Urinary bladder (tissue), 4 donors: Measurements from ENCODE around the gene VWA3B. TPM values are rescaled to one million over a fixed set of nuclear protein-coding genes. Genes with fewer than 3 reads are reported as not detected.
"Not testable (repeated sequence)": the region's sequence is repeated elsewhere in the genome, so short reads cannot be mapped to it uniquely, and the experiment has no call there.

Experiments
- DNase-seq: peaks from one replicate; pipeline ENCODE4 v3.0.0-alpha.2; 2015; ENCODE audit errors: extremely low spot score
- H3K27ac ChIP-seq: one replicate; pipeline ENCODE4 v1.5.1; 2013; ENCODE audit warnings: low read depth, mild to moderate bottlenecking, moderate library complexity
- H3K36me3 ChIP-seq: one replicate; pipeline ENCODE4 v1.6.1; 2013; ENCODE audit warnings: mild to moderate bottlenecking, moderate library complexity; ENCODE audit not compliant: insufficient read depth
- H3K4me1 ChIP-seq: one replicate; pipeline ENCODE4 v1.6.1; 2013; ENCODE audit warnings: mild to moderate bottlenecking, moderate library complexity; ENCODE audit not compliant: insufficient read depth
- H3K4me3 ChIP-seq: one replicate; pipeline ENCODE4 v1.5.1; 2013; ENCODE audit warnings: low read depth, low read length
- WGBS: extraction: QIAGEN DNeasy Blood & Tissue Kit; methylation state at CpG from one replicate; pipeline ENCODE4 v1.1.7; 2013; 5-methylcytosine and 5-hydroxymethylcytosine counted together
- polyA plus RNA-seq: library from polyadenylated mRNA; stranded (reverse); fragments of 200-250 nt; gene quantifications from one replicate; pipeline ENCODE4 v1.2.3, GENCODE V29; 2013
- total RNA-seq: library from RNA; depleted of rRNA; stranded (reverse); fragments of >200 nt; gene quantifications from one replicate; pipeline ENCODE4 v1.2.3, GENCODE V29; 2014
- donor health status: healthy with polysubstance abuse.
- donor health status: healthy.

The VWA3B gene
- total and polyA plus RNA-seq, 2 donors: 0.11 to 0.48 TPM

DNA sequence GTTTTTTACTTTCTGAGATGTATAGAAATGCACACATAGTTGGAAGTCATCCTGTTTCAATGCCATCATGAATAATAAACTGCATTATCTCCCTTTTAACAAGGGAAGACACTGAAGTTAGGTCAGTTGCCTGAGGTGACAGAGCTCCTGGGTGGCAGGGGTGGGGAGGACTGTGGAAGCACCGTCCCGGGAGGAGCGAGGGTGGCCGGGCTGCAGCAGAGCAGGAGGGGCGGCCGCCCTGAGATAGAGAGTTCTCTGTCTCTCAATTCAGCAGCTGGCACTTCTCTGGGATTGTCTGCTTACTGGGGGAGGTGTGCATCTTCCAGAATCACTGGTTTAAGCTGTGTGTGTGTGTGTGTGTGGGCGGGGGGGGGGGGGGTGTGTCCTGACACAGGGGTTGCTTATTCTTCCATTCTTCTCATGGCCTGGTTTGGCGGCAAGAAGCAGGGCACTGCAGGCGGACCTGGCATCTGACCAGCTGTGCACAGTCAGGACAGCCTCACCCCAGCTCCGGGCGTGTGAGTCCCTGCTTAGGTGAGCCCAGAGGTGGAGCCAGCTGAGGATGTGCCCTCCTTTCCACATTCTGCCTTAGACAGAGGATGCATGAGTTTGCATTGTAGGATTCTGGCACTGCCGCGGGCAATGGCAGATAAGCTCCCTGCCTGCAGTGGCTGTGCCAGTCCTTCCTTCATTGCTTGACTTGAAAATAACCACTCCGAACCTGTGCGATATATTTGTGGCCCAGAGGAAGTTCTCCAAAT lies 40.4 kb downstream of the VWA3B start:
- no peak for DNase-seq
- WGBS: 69% methylated on average over 15 of the region's 15 CpGs
- H3K4me1 ChIP-seq: no peaks in the 10 kb centered on the region
- no peak overlapping the region for H3K27ac ChIP-seq
- no peaks in the 10 kb centered on the region for H3K36me3 ChIP-seq
- H3K4me3 ChIP-seq: no peak overlapping the region

DNA sequence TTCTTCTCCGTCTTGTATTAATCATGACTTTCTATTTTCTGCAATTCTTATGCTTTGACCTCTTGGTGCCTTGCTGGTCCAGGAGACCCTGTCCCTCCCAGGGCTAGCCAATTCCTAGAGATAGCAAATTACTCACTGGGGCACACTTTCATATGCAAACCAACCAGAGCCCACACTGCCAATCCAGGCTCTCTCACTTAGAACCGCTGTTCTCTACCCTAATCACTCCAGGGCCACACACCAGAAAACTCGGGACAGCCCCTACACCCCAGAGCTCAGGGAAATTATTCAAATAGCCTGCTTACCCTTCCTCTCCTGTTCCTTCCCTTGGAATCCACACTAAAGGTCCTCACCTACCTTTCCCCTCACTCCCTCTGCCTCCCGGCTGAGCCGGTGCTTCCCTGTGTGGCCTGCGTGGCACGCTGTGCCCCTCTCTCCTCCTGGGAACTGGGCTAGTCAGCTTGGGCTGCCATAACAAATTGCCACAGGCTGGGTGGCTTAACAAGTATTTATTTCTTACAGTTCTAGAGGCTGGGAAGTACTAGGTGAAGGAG lies 41.7 kb downstream of the VWA3B start:
- H3K36me3 ChIP-seq: no peaks in the 10 kb centered on the region
- H3K4me3 ChIP-seq: no peak overlapping the region
- WGBS: 95% methylated on average over 7 of the region's 7 CpGs
- no peak for DNase-seq
- no peak overlapping the region for H3K27ac ChIP-seq
- H3K4me1 ChIP-seq: no peaks in the 10 kb centered on the region

DNA sequence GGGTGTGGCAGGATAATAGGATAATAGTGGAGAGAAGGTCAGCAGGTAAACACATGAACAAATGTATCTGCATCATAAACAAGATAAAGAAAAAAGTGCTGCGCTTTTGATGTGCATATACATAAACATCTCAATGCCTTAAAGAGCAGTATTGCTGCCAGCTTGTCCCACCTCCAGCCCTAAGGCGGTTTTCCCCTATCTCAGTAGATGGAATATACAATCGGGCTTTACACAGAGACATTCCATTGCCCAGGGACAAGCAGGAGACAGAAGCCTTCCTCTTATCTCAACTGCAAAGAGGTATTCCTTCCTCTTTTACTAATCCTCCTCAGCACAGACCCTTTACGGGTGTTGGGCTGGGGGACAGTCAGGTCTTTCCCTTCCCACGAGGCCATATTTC lies 43.1 kb downstream of the VWA3B start:
- WGBS: 46% methylated on average over 5 of the region's 5 CpGs
- not testable (repeated sequence) for H3K27ac ChIP-seq, H3K36me3 ChIP-seq, H3K4me1 ChIP-seq, H3K4me3 ChIP-seq, DNase-seq

DNA sequence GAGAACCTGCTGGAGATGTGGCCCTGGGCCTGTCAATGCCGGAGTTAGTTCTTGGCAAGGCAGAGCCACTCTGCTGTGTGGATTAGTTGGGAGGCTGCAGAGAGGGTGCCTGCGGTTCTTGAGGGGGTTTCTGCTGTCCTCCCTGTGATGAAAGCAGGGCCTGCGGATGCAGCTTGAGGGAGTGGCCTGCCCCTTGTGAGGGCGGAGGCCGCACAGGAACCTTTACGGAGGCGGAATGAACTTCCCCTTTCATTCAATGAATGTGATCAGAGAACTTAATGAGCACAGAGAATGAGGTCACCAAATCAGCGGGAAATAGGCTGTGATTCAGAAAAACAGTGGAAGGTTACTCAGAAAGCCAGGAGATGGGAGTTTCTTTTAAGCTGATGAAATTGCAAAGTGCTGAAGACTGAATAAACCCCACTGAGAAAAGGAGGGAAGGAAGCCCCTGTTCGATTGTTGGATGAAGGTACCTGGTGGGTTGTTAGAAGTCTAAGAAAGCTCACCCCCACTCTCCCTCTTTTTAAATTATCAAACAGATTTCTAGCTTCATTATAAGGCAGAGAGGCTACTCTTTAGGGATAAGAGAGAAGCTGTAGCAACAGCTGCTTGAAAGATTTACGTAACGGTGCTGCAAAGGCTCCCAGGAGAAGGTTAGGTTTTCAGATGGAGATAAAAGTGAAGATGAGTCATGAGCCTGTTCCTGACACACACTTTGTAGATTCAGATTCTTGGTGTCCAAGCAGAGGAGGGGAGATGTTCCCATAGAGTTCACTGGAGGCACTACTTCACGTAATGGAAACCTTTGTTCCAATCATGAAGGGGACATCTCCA lies 47.4 kb downstream of the VWA3B start:
- Histone ChIP-seq H3K4me3 (no peak overlapping the region), H3K36me3 (no peaks in the 10 kb centered on the region), H3K27ac (no peak overlapping the region), H3K4me1 (no peaks in the 10 kb centered on the region)
- WGBS: 57% methylated on average over 12 of the region's 12 CpGs
- no peak for DNase-seq

DNA sequence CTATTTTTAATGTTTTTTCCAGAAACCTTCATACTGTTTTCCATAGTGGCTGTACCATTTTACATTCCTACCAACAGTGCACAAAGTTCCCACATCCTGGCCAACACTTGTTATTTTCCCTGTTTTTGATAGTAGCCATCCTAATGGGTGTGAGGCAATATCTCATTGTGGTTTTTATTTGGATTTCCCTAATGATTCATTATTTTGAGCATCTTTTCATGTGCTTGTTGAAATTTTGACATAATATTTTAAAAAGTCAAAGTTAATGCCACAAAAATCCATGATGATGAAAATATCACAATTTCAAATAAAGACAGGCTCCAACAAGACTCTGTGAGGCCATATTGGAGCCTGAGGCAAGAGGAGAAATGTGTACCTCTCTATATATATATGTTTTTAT lies 50.2 kb downstream of the VWA3B start:
- Histone ChIP-seq H3K36me3 (no peaks in the 10 kb centered on the region), H3K4me3 (no peak overlapping the region), H3K4me1 (no peaks in the 10 kb centered on the region), H3K27ac (no peak overlapping the region)
- no peak for DNase-seq

DNA sequence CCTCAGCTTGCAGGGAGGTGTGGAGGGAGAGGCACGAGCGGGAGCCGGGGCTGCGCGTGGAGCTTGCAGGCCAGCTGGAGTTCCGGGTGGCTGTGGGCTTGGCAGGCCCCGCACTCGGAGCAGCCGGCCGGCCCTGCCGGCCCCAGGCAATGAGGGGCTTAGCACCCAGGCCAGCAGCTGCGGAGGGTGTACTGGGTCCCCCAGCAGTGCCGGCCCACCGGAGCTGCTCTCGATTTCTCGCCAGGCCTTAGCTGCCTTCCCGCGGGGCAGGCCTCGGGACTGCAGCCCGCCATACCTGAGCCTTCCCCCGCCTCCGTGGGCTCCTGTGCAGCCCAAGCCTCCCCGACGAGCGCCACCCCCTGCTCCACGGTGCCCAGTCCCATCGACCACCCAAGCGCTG lies 52.0 kb downstream of the VWA3B start:
- DNase-seq, H3K27ac ChIP-seq, H3K4me1 ChIP-seq, H3K36me3 ChIP-seq, H3K4me3 ChIP-seq: not testable (repeated sequence)
- 94% methylated on average over 28 of the region's 28 CpGs for WGBS

DNA sequence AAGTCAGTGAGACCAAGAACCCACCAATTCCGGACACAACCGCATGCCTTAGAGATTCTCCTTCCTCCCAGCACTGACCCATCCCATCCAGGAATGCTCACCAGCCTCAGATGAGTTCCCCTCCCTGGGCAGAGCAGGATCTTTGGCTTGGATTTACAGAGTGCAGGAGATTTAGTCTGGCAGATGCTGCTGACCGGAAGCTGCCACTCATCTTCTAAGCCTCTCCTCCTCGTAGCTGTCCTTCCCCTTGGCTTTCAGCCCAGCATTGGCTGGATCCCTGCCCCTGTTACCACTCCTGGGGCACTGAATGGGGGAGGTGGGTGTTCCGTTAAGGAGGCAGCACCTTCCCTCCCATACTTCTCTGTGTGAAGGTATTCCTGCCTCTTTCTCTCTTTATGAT lies 53.2 kb downstream of the VWA3B start:
- H3K36me3 ChIP-seq: no peaks in the 10 kb centered on the region
- no peak overlapping the region for H3K27ac ChIP-seq
- DNase-seq: no peak
- WGBS: 41% methylated on average over 5 of the region's 5 CpGs
- H3K4me1 ChIP-seq: no peaks in the 10 kb centered on the region
- no peak overlapping the region for H3K4me3 ChIP-seq

DNA sequence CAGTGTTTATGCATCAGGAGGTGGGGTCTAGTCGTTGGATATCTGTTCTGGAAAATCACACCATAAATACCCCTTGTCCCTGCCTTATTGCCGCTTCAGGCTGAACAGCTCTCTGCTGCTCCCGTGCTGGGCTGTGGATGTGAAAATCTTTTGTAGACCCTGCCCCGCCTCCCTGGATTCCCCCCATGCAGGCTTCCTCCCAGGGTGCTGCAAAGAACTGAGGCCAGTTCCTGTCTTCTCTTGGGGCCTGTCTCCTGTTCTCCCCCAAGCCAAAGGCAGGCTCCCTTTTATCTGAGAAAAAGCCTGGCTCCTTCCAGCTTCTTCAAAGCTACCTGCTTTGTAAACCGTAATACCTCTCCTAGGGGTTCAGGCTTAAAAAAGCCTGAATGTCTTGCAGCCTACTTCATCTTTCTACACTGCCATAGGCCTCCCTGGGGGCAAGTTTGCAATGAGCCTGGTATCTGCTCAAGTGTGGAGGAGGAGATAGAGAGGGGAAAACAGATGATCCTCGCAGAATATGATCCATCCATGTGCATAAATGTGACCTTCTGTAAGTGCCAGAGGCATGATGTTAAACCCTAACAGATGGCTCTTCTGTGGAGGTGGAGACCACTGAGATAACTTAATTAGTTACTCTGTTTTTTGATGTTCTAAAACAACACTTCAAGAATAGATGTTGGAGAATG lies 55.3 kb downstream of the VWA3B start:
- DNase-seq: no peak
- 76% methylated on average over 6 of the region's 6 CpGs for WGBS

DNA sequence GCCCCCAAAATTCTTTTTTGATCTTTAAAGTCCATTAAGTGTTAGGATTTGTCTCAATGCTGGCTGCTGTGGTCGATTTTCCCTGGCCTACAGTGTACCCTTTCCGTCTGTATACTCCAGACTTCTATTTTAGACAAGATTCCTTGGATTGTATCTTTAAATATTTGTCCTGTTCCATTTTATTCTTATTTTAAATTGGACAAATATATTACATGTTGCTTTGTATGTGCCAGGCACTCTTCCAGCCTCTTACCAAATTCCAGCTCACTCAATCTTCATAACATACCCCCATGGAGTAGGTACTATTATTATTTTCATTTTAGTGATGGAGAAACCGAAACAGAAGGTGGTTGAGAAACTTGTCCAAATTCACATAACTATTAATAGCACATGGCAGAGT lies 58.1 kb downstream of the VWA3B start:
- DNase-seq: no peak
- no peaks in the 10 kb centered on the region for H3K4me1 ChIP-seq
- no peaks in the 10 kb centered on the region for H3K36me3 ChIP-seq
- no peak overlapping the region for H3K27ac ChIP-seq
- H3K4me3 ChIP-seq: no peak overlapping the region
- WGBS: 84% methylated on average over 3 of the region's 3 CpGs

More for the DNA sequence above, 55.3 kb downstream of the VWA3B start:
- H3K4me1 ChIP-seq: no peaks in the 10 kb centered on the region
- H3K4me3 ChIP-seq: no peak overlapping the region
- H3K36me3 ChIP-seq: no peaks in the 10 kb centered on the region
- H3K27ac ChIP-seq: no peak overlapping the region

DNA sequence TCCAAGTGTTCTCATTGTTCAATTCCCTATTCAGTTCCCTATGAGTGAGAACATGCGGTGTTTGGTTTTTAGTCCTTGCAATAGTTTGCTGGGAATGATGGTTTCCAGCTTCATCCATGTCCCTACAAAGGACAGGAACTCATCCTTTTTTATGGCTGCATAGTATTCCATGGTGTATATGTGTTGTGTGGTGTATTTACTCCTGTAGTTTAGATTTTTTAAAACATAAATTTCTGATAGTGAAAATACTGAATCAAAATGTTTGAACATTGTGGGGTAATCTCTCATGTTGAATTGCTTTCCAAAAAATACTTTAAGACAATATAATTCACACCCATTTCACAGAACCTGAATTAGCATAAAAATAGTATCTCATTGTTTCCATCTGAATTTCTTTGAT lies 60.9 kb downstream of the VWA3B start:
- not testable (repeated sequence) for H3K27ac ChIP-seq, H3K4me1 ChIP-seq, H3K36me3 ChIP-seq, H3K4me3 ChIP-seq, DNase-seq
- 97% methylated on average over 1 of the region's 1 CpG for WGBS

DNA sequence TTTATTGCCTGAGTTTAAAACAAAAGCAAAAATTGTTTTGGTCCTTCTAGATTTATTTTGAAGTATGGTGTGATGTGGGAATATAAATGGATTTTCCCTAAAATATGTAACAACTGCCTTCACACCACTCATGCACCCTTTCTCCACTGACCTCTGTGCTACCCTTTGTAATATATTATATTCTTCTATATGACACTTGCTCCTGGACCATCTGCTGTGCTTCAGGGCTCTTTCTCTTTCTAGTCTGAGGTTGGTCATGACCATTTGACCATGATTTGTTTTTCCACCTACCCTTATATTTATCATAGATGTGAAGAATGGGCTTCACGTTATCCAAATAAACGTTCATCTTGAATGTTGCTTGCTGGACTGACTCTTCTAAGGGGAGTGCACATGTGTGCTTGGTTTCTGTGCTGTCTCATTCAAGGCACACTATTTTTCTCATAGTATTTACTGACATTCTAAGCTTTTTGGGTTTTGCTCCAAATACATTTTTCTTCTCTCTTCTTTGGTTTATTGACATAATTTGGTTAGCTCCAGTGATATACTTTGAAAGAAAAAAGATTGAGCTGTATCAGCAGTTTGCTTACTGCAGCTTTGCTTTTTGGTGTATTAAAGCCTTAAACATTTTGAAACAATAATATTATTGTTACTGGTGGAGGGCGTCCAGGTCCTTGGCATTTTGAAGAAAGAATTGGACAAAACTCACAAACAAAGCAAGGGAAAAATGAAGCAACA lies 61.8 kb downstream of the VWA3B start:
- Histone ChIP-seq H3K4me3 (no peak overlapping the region), H3K4me1 (no peaks in the 10 kb centered on the region), H3K36me3 (no peaks in the 10 kb centered on the region), H3K27ac (no peak overlapping the region)
- no peak for DNase-seq
- WGBS: 39% methylated on average over 3 of the region's 3 CpGs

DNA sequence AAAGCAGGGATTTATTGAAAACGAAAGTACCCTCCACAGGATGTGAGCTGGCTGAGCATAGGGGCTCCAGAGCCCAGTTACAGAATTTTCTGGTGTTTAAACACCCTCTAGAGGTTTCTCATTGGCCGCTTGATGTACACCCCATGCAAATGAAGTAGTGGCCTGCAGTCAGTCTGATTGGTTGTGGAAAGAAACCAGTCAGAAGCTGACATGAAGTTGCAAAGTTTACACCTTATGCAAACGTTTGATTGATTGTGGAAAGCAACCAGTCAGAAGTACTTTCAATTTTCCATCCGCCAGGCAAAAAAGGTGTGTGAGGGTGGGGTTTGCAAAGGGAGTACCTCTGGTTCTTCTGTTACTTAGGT lies 62.3 kb downstream of the VWA3B start:
- DNase-seq: no peak
- Histone ChIP-seq H3K36me3 (no peaks in the 10 kb centered on the region), H3K27ac (no peak overlapping the region), H3K4me3 (no peak overlapping the region), H3K4me1 (no peaks in the 10 kb centered on the region)
- 43% methylated on average over 4 of the region's 4 CpGs for WGBS

DNA sequence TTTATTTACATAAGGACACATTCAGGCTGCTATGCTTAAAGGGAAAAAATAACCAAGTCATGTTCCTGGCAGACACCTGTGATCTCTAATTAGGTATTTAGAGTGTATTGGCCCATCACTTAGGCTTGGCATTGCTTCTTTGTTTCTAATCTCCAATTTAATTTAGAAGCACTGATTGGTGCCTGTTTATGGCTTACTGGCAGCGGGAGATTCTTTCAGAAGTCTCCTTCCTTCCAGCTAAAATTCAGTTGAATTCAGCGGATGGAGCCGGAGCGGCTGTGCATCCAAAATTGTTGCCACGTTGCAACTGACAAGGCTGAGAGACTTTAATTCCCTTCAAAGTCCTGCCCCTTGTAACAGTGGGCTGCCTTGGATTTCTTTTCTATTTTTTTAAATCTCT lies 66.5 kb downstream of the VWA3B start:
- no peak overlapping the region for H3K4me3 ChIP-seq
- no peaks in the 10 kb centered on the region for H3K36me3 ChIP-seq
- no peak overlapping the region for H3K27ac ChIP-seq
- no peaks in the 10 kb centered on the region for H3K4me1 ChIP-seq
- WGBS: 77% methylated on average over 5 of the region's 5 CpGs
- no peak for DNase-seq
